OCI-LY3 (cell line): ENCODE data around the gene BNC2.

ENCODE experiments used
- CTCF ChIP-seq: fragments of 200-600, 300-600 bp; sonication (generic); IDR thresholded peaks from 2 replicates; pipeline ENCODE4 v1.5.1; 2014; ENCODE audit warnings: antibody characterized with exemption, low read length, low read depth
- EZH2phosphoT487 ChIP-seq: fragments of 200-600 bp; shearing (Covaris generic); IDR thresholded peaks from 2 replicates; pipeline ENCODE4 v1.6.1; 2018; ENCODE audit warnings: antibody characterized with exemption, mixed run types, low read depth

GRCh38 chr9:16825331-16825725, 45.1 kb downstream of the BNC2 start:
- TF ChIP-seq EZH2phosphoT487 (no peak), CTCF (no peak)
